K562 (cell line): ENCODE measurements around the gene AIRE. TPM values are rescaled to one million over a fixed set of nuclear protein-coding genes. Genes with fewer than 3 reads are reported as not detected.

Source experiments
- ATAC-seq: fragments of 200-7000 bp; cut with Tn5 transposase; 3 replicates; pipeline ENCODE4 v1.9.1; 2020; ENCODE audit warnings: moderate library complexity
- BruUV-seq: library from RNA; stranded (reverse); fragments of 400-500 nt; replicated peaks from 2 replicates; lab custom pipeline; 2021; lab: Mats Ljungman, UMichigan
- CTCF ChIA-PET: fragments of 300-600 bp; formaldehyde crosslinking; extraction: SDS; loops from one replicate; lab custom pipeline; 2021; ENCODE audit warnings: low intra/inter-chr PET ratio; lab: Yijun Ruan, JAX
- POLR2A ChIA-PET: fragments of 300-600, 350-650 bp; sonication (Branson Sonifier 250); formaldehyde crosslinking; extraction: SDS; loops from one replicate; lab custom pipeline; 2021; ENCODE audit warnings: antibody characterized with exemption, inconsistent platforms; lab: Yijun Ruan, JAX
- DNase-seq, 4 experiments: peaks; one replicate each; pipeline versions ENCODE4 v3.0.0 to v3.0.0-alpha.2; 2011 to 2018; ENCODE audit warnings: low spot score in 3 of 4, mixed read lengths in 3 of 4; ENCODE audit errors: extremely low read depth in 1 of 4
- FAIRE-seq: peaks from 2 replicates; lab custom pipeline; 2011; peaks lifted over from hg19 to GRCh38; lab: Jason Lieb, UNC
- H2AFZ ChIP-seq: 2 replicates; pipeline ENCODE4 v1.6.0; 2011; ENCODE audit warnings: low read depth, low read length, control low read depth, inconsistent platforms
- H3K27ac ChIP-seq: fragments of 200-600 bp; 3 replicates; pipeline ENCODE4 v1.8.0; 2011; ENCODE audit warnings: low read depth, mild to moderate bottlenecking, control low read depth, inconsistent platforms, low read length, moderate library complexity, mixed read lengths; ENCODE audit errors: extremely low read depth
- H3K27me3 ChIP-seq, 2 experiments: fragments of 300-600 bp in 1 of 2; 2 replicates in 1 of 2; 3 replicates in 1 of 2; pipeline versions ENCODE4 v1.6.0 to v1.8.0; 2011; ENCODE audit warnings: inconsistent platforms in 2 of 2, low read length in 2 of 2, mild to moderate bottlenecking in 1 of 2, mixed read lengths in 1 of 2, moderate library complexity in 1 of 2; ENCODE audit not compliant: control insufficient read depth in 2 of 2, insufficient read depth in 2 of 2
- H3K36me3 ChIP-seq: fragments of 300-600 bp; 3 replicates; pipeline ENCODE4 v1.8.0; 2011; ENCODE audit warnings: mild to moderate bottlenecking, low read length, inconsistent platforms; ENCODE audit not compliant: control insufficient read depth, insufficient read depth
- H3K4me1 ChIP-seq, 2 experiments: fragments of 200-600 bp in 1 of 2; replicated peaks in 1 of 2; 2 replicates in 1 of 2; 3 replicates in 1 of 2; pipeline versions ENCODE4 v1.5.1 to v1.8.0; 2011; ENCODE audit warnings: inconsistent platforms in 2 of 2, low read length in 2 of 2, mild to moderate bottlenecking in 1 of 2, mixed read lengths in 1 of 2, moderate library complexity in 1 of 2; ENCODE audit not compliant: control insufficient read depth in 2 of 2, insufficient read depth in 2 of 2
- H3K4me2 ChIP-seq: 2 replicates; pipeline ENCODE4 v1.6.1; 2011; ENCODE audit warnings: low read length, control low read depth, inconsistent platforms, mixed read lengths; ENCODE audit not compliant: insufficient read depth
- H3K4me3 ChIP-seq: fragments of 200-600 bp; sonication (generic), shearing (Covaris generic); 2 replicates; pipeline ENCODE4 v1.5.1; 2016; ENCODE audit warnings: control low read depth, inconsistent platforms
- H3K79me2 ChIP-seq: fragments of 200-600 bp; 3 replicates; pipeline ENCODE4 v1.8.0; 2011; ENCODE audit warnings: low read length, inconsistent platforms; ENCODE audit not compliant: control insufficient read depth, insufficient read depth
- H3K9ac ChIP-seq, 2 experiments: 2 replicates each; pipeline versions ENCODE4 v1.6.0 to v1.6.1; 2011; ENCODE audit warnings: low read depth in 2 of 2, low read length in 2 of 2, control low read depth in 1 of 2, inconsistent platforms in 1 of 2, mild to moderate bottlenecking in 1 of 2, mixed read lengths in 1 of 2; ENCODE audit not compliant: insufficient read depth in 1 of 2
- H3K9me1 ChIP-seq: one replicate; pipeline ENCODE4 v1.6.0; 2011; ENCODE audit warnings: inconsistent platforms, mild to moderate bottlenecking, low read length, moderate library complexity; ENCODE audit not compliant: control insufficient read depth, insufficient read depth
- H3K9me3 ChIP-seq: replicated peaks from 2 replicates; pipeline ENCODE4 v1.5.1; 2011; ENCODE audit warnings: low read depth, low read length, inconsistent platforms; ENCODE audit not compliant: control insufficient read depth, insufficient read depth
- H4K20me1 ChIP-seq: replicated peaks from 2 replicates; pipeline ENCODE4 v1.6.1; 2011; ENCODE audit warnings: low read length, inconsistent platforms, mixed read lengths; ENCODE audit not compliant: control insufficient read depth, insufficient read depth
- ADNP ChIP-seq: fragments of 200-800 bp; sonication (Bioruptor generic); IDR thresholded peaks from 2 replicates; pipeline ENCODE4 v1.6.1; 2016; ENCODE audit warnings: missing genetic modification characterization, missing compliant biosample characterization
- E2F5 ChIP-seq: sonication (generic); formaldehyde crosslinking; IDR thresholded peaks from 2 replicates; pipeline ENCODE4 v1.8.0; 2022; ENCODE audit warnings: mild to moderate bottlenecking, missing genetic modification reagents
- HDAC8 ChIP-seq: fragments of 450-650 bp; IDR thresholded peaks from 2 replicates; pipeline ENCODE4 v1.6.1; 2016; ENCODE audit warnings: mild to moderate bottlenecking, missing genetic modification characterization, moderate library complexity, missing compliant biosample characterization
- HMG20A ChIP-seq: fragments of 450-650 bp; formaldehyde crosslinking; conservative IDR thresholded peaks from 2 replicates; pipeline ENCODE4 v1.4.0; 2020; ENCODE audit warnings: mild to moderate bottlenecking, mixed read lengths
- NR0B1 ChIP-seq: fragments of 450-650 bp; IDR thresholded peaks from one replicate; pipeline ENCODE4 v1.6.1; 2018; ENCODE audit warnings: mild to moderate bottlenecking, moderate library complexity; ENCODE audit not compliant: partially characterized antibody
- UBTF ChIP-seq, 2 experiments: IDR thresholded peaks; 2 replicates each; pipeline ENCODE4 v1.6.1; 2012; ENCODE audit warnings: improper control_type of control experiment in 2 of 2, low read depth in 2 of 2, low read length in 2 of 2, borderline replicate concordance in 1 of 2
- ZFP36 ChIP-seq: fragments of 150-350 bp; IDR thresholded peaks from 2 replicates; pipeline ENCODE4 v1.6.1; 2018; ENCODE audit warnings: low read length, low read depth; ENCODE audit not compliant: partially characterized antibody
- ZNF217 ChIP-seq: sonication (generic); formaldehyde crosslinking; IDR thresholded peaks from 2 replicates; pipeline ENCODE4 v1.8.0; 2022; ENCODE audit warnings: mild to moderate bottlenecking, missing genetic modification reagents
- ZNF311 ChIP-seq: fragments of 250-450 bp; sonication (Bioruptor Pico); IDR thresholded peaks from 2 replicates; pipeline ENCODE4 v1.4.0; 2020; ENCODE audit warnings: mild to moderate bottlenecking, moderate library complexity
- ZNF316 ChIP-seq: fragments of 450-650 bp; IDR thresholded peaks from 2 replicates; pipeline ENCODE4 v1.6.1; 2016
- ZNF408 ChIP-seq: fragments of 250-450 bp; sonication (Bioruptor Pico); IDR thresholded peaks from 2 replicates; pipeline ENCODE4 v1.4.0; 2020; ENCODE audit warnings: low read depth, mild to moderate bottlenecking, moderate library complexity
- ZNF586 ChIP-seq: fragments of 450-650 bp; formaldehyde crosslinking; conservative IDR thresholded peaks from 2 replicates; pipeline ENCODE4 v1.4.0; 2020; ENCODE audit warnings: mild to moderate bottlenecking, moderate library complexity
- ZNF764 ChIP-seq: fragments of 250-450 bp; sonication (Bioruptor Pico); IDR thresholded peaks from 2 replicates; pipeline ENCODE4 v1.4.0; 2020; ENCODE audit warnings: low read depth, mild to moderate bottlenecking, moderate library complexity
- WGBS: fragments of 100-300 bp; shearing (Covaris generic); methylation state at CpG from one replicate; pipeline ENCODE4 v1.1.6; 2016; ENCODE audit warnings: low coverage, mixed read lengths; ENCODE audit not compliant: insufficient coverage; ENCODE audit errors: missing lambda C conversion rate; 5-methylcytosine and 5-hydroxymethylcytosine counted together
- in situ Hi-C: fragments of 300-500 bp; cut with MboI; formaldehyde crosslinking; loops from 4 replicates; pipeline ENCODE4 v1.15.0; 2018; ENCODE audit warnings: inconsistent platforms, mixed read lengths
- intact Hi-C: fragments of 100-400 bp; cut with micrococcal nuclease; formaldehyde crosslinking; loops from 2 replicates; pipeline ENCODE4 v1.14.2; 2022
- polyA plus RNA-seq, 8 experiments: library from polyadenylated mRNA; depleted of rRNA in 4 of 8; stranded (reverse) in 5 of 8; unstranded in 3 of 8; fragments of >200 nt; fragmentation: Nextera tagmentation in 2 of 8; fragmentation: Illumina TruSeq in 1 of 8; extraction: Ambion mirVana in 2 of 8; extraction: Trizol in 1 of 8; gene quantifications; 2 replicates each; pipeline versions ENCODE4 v1.2.1 to v1.2.3, GENCODE V29; 2011 to 2014; ENCODE audit warnings: inconsistent platforms in 1 of 8, missing spikeins in 1 of 8
- total RNA-seq, 7 experiments: library from RNA; depleted of rRNA in 6 of 7; stranded (reverse); fragments of >200 nt in 6 of 7; fragmentation: Illumina TruSeq in 2 of 7; extraction: Trizol in 2 of 7; gene quantifications; 2 replicates each; pipeline versions ENCODE4 v1.2.1 to v1.2.3, GENCODE V29; 2011 to 2021; ENCODE audit warnings: low replicate concordance in 1 of 7
- TF ChIP-seq, protein P1 (sequence below): fragments of 250-450 bp; sonication (Bioruptor Pico); IDR thresholded peaks from 2 replicates; pipeline ENCODE4 v1.5.0; 2021
- TF ChIP-seq, protein P2 (sequence below): fragments of 250-450 bp; sonication (Bioruptor Pico); IDR thresholded peaks from 2 replicates; pipeline ENCODE4 v1.5.0; 2022; ENCODE audit warnings: mild to moderate bottlenecking

The AIRE gene
- total and polyA plus RNA-seq, 9 of the 15 experiments (the other 6 are each of a cell fraction or from before 2014, with no cell fraction given) = 0.01 TPM; not detected in 8

GRCh38 chr21:44263768-44264167, 21.9 kb upstream of the AIRE start:
- Histone ChIP-seq H2AFZ (no peak overlapping the region), H3K27ac (no peak overlapping the region), H3K27me3 (peaks cover 12 to 41% of the 10 kb centered on the region in 2 experiments; a peak in 4 of 5 replicates), H3K36me3 (no peaks in the 10 kb centered on the region), H3K79me2 (no peaks in the 10 kb centered on the region), H3K9ac (no peak overlapping the region), H3K4me3 (no peak overlapping the region), H3K4me1 (peaks cover 0 to 22% of the 10 kb centered on the region in 2 experiments; a peak in 2 of 5 replicates), H3K4me2 (no peak overlapping the region), H4K20me1 (peaks cover 10% of the 10 kb centered on the region), H3K9me1 (no peaks in the 10 kb centered on the region), H3K9me3 (no peaks in the 10 kb centered on the region)
- POLR2A ChIA-PET = interaction anchor here (1.3 kb wide), 1 partner anchor 10 kb away, joined by 4 read pairs; no protein-coding TSS in a partner anchor
- intact Hi-C loops (no loop called here), in situ Hi-C loops (no loop called here)
- CTCF ChIA-PET = no interaction called here
- BruUV-seq = no TSS peak
- FAIRE-seq (no peak), ATAC-seq (no peak), DNase-seq (no peak)
- 20% methylated on average over 2 of the region's 4 CpGs for WGBS
- TF ChIP-seq ZNF217 (CRISPR knock-in tag) (no peak), E2F5 (CRISPR knock-in tag) (no peak), ZNF586 (CRISPR knock-in tag) (no peak), ZNF316 (no peak), HMG20A (CRISPR knock-in tag) (no peak), ZNF408 (CRISPR knock-in tag) (no peak), NR0B1 (no peak), HDAC8 (tag) (no peak), ADNP (no peak), ZNF764 (CRISPR knock-in tag) (no peak), ZFP36 (no peak), UBTF (IDR thresholded peaks at IDR 0.05; ENCODE audit: borderline replicate concordance in 1 of 2, low read depth in 2 of 2, low read length in 2 of 2) (no peak), ZNF311 (no peak)
- TF ChIP-seq, protein P1, sequence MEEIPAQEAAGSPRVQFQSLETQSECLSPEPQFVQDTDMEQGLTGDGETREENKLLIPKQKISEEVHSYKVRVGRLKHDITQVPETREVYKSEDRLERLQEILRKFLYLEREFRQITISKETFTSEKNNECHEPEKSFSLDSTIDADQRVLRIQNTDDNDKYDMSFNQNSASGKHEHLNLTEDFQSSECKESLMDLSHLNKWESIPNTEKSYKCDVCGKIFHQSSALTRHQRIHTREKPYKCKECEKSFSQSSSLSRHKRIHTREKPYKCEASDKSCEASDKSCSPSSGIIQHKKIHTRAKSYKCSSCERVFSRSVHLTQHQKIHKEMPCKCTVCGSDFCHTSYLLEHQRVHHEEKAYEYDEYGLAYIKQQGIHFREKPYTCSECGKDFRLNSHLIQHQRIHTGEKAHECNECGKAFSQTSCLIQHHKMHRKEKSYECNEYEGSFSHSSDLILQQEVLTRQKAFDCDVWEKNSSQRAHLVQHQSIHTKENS (CRISPR knock-in tag) = no peak
- TF ChIP-seq, protein P2, sequence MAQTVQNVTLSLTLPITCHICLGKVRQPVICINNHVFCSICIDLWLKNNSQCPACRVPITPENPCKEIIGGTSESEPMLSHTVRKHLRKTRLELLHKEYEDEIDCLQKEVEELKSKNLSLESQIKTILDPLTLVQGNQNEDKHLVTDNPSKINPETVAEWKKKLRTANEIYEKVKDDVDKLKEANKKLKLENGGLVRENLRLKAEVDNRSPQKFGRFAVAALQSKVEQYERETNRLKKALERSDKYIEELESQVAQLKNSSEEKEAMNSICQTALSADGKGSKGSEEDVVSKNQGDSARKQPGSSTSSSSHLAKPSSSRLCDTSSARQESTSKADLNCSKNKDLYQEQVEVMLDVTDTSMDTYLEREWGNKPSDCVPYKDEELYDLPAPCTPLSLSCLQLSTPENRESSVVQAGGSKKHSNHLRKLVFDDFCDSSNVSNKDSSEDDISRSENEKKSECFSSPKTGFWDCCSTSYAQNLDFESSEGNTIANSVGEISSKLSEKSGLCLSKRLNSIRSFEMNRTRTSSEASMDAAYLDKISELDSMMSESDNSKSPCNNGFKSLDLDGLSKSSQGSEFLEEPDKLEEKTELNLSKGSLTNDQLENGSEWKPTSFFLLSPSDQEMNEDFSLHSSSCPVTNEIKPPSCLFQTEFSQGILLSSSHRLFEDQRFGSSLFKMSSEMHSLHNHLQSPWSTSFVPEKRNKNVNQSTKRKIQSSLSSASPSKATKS (CRISPR knock-in tag) = no peak
